Mucosa of rectum (tissue), 2 donors: Measurements from ENCODE around the gene LRRC39.
"Not testable (repeated sequence)": the region's sequence is repeated elsewhere in the genome, so short reads cannot be mapped to it uniquely, and the experiment has no call there.

Experiments
- H3K27ac ChIP-seq, 2 donors: one replicate each; pipeline ENCODE4 v1.7.0; 2013; ENCODE audit warnings: inconsistent platforms in 2 of 2, low read depth in 2 of 2, low read length in 2 of 2
- H3K27me3 ChIP-seq, 2 donors: one replicate each; pipeline ENCODE4 v1.7.0; 2013; ENCODE audit warnings: low read length in 2 of 2; ENCODE audit not compliant: control insufficient read depth in 2 of 2, insufficient read depth in 2 of 2
- H3K36me3 ChIP-seq, 2 donors: one replicate each; pipeline ENCODE4 v1.7.0; 2013; ENCODE audit warnings: low read length in 2 of 2; ENCODE audit not compliant: control insufficient read depth in 2 of 2, insufficient read depth in 2 of 2
- H3K4me1 ChIP-seq, 2 donors: one replicate each; pipeline ENCODE4 v1.7.0; 2013; ENCODE audit warnings: low read length in 2 of 2, mild to moderate bottlenecking in 1 of 2; ENCODE audit not compliant: control insufficient read depth in 2 of 2, insufficient read depth in 2 of 2
- H3K4me3 ChIP-seq, 2 donors: one replicate each; pipeline ENCODE4 v1.7.0; 2013; ENCODE audit warnings: low read length in 2 of 2
- H3K9ac ChIP-seq, 2 donors: one replicate each; pipeline ENCODE4 v1.7.0; 2013; ENCODE audit warnings: low read length in 2 of 2, low read depth in 1 of 2, mild to moderate bottlenecking in 1 of 2
- H3K9me3 ChIP-seq, 2 donors: one replicate each; pipeline ENCODE4 v1.7.0; 2013; ENCODE audit warnings: low read length in 2 of 2; ENCODE audit not compliant: control insufficient read depth in 2 of 2
- donor health status: healthy.
- donor health status: Normal muscosa, but diverticular disease.

The LRRC39 gene

GRCh38 chr1:100178091-100178490, at the start of gene LRRC39:
Gene LRRC39, minus strand, starts transcription at chr1:100178256. Its CDS starts 9,740 bp downstream, at chr1:100168516.
- H3K27ac ChIP-seq, result no peak within 1 kb of the TSS
- H3K4me3 ChIP-seq, result no peak within 1 kb of the TSS
- H3K4me1 ChIP-seq, result no peaks in the 10 kb centered on the region
- H3K27me3 ChIP-seq, result no peaks in the 10 kb centered on the region
- H3K9ac ChIP-seq, result no peak within 1 kb of the TSS
- H3K9me3 ChIP-seq, result no peaks in the 10 kb centered on the region
- no peaks in the 10 kb centered on the region for H3K36me3 ChIP-seq

DNA sequence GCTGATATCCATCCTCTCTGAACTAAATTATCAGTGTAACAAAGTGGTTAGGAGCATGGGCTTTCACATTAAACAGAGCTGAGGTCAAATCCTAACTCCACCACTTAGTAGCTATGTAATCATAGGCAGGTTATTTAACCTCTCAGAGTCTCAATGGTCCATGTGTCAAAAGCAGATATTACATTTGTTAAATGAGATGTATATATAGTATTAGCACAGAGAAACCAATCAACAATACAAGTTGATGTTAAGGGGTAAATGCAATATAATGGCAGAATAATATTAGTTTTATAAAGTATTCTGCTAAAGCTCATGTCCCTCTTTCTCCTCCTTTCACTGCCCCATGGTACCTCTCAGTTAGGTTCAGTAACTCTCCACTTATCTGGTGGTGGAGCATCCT, 44.4 kb upstream of the LRRC39 start:
- Histone ChIP-seq H3K9ac (no peak overlapping the region), H3K27me3 (no peaks in the 10 kb centered on the region), H3K9me3 (no peaks in the 10 kb centered on the region), H3K4me3 (no peak overlapping the region), H3K4me1 (no peaks in the 10 kb centered on the region), H3K27ac (no peak overlapping the region), H3K36me3 (peaks cover 7 to 9% of the 10 kb centered on the region in 2 donors)

DNA sequence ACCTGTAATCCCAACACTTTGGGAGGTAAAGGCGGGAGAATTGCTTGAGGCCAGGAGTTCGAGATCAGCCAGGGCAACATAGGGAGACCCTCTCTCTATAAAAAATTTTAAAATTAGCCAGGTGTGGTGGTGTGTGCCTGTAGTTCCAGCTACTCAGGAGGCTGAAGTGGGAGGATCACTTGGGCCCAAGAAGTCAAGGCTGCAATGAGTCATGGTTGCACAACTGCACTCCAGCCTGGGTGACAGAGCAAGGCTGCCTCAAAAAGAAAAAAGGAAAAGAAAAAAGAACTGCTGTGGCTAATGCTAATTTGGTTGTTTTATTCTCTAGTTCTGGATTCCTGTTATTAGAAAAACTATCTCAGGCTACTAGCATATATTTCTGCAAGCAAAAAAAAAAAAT, 41.8 kb upstream of the LRRC39 start:
- Histone ChIP-seq H3K4me3 (no peak overlapping the region), H3K27me3 (no peaks in the 10 kb centered on the region), H3K36me3 (peaks cover 0 to 12% of the 10 kb centered on the region in 2 donors), H3K27ac (no peak overlapping the region), H3K9me3 (no peaks in the 10 kb centered on the region), H3K4me1 (no peaks in the 10 kb centered on the region), H3K9ac (no peak overlapping the region)

DNA sequence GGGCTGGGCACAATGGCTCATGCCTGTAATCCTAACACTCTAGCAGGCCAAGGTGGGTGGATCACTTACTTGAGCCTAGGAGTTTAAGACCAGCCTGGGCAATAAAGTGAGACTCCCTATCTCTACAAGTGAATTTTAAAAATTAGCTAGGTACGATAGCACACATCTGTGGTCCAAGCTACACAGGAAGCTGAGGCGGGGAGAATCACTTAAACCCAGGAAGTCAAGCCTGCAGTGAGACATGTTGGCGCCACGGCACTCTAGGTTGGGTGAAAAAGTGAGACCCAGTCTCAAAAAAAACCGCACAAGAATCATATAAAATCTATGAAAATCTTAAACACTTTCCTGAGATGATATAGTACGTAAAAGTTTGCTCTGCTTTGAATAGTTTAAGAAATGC, 41.4 kb upstream of the LRRC39 start:
- H3K27ac ChIP-seq, result no peak overlapping the region
- no peaks in the 10 kb centered on the region for H3K27me3 ChIP-seq
- H3K4me3 ChIP-seq, result no peak overlapping the region
- H3K9ac ChIP-seq, result no peak overlapping the region
- no peaks in the 10 kb centered on the region for H3K4me1 ChIP-seq
- peaks cover 0 to 17% of the 10 kb centered on the region in 2 donors for H3K36me3 ChIP-seq
- no peaks in the 10 kb centered on the region for H3K9me3 ChIP-seq

GRCh38 chr1:100217834-100218233, 39.8 kb upstream of the LRRC39 start:
- H3K27ac ChIP-seq, result no peak overlapping the region
- no peak overlapping the region for H3K4me3 ChIP-seq
- H3K36me3 ChIP-seq, result peaks cover 4 to 26% of the 10 kb centered on the region in 2 donors
- no peaks in the 10 kb centered on the region for H3K4me1 ChIP-seq
- no peaks in the 10 kb centered on the region for H3K9me3 ChIP-seq
- no peaks in the 10 kb centered on the region for H3K27me3 ChIP-seq
- H3K9ac ChIP-seq, result no peak overlapping the region

DNA sequence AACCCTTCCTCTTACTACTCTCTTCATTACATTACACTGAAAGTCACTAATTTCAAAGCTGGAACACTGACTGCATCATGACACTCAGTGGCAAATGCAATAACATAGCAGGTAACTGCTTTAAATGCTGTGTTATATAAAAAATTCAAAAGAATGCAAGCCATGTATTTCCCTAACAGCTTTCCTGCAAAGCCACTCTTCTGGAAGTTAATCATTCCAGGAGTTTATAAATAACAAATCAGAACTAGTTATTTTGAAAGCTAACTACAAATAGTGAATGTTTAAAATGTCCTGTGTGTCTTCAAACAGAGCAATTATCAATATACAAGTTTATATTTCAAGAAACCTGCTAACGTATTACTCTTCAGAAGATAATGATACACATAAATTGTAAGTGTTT, 37.0 kb upstream of the LRRC39 start:
- no peaks in the 10 kb centered on the region for H3K9me3 ChIP-seq

GRCh38 chr1:100213141-100213540, 35.1 kb upstream of the LRRC39 start:
- Histone ChIP-seq H3K4me1 (no peaks in the 10 kb centered on the region), H3K27ac (no peak overlapping the region), H3K9ac (no peak overlapping the region), H3K9me3 (no peaks in the 10 kb centered on the region), H3K4me3 (no peak overlapping the region), H3K36me3 (peaks cover 8 to 37% of the 10 kb centered on the region in 2 donors), H3K27me3 (no peaks in the 10 kb centered on the region)

More for the DNA sequence above, 37.0 kb upstream of the LRRC39 start:
- Histone ChIP-seq H3K27me3 (no peaks in the 10 kb centered on the region), H3K4me3 (no peak overlapping the region), H3K4me1 (no peaks in the 10 kb centered on the region), H3K27ac (no peak overlapping the region), H3K9ac (no peak overlapping the region), H3K36me3 (peaks cover 8 to 39% of the 10 kb centered on the region in 2 donors)

DNA sequence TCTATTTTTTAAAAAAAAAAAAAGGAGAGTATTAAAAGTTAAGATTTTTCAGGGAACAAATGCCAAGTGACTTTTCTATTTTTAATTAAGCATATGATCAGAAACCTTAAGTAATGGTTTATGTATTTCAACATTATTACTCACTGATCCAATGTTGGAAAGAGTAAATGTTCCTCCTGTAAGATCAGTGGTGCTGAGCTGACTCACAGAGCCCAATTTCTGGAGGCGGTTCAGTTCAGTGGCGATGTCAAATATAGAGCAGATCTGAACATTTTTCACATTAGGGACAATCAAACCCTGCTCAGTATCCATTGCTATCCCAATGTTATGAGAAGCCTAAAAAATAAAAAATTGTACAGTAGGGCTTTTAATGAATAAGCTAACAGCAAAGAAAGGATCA, 28.2 kb upstream of the LRRC39 start:
- no peak overlapping the region for H3K9ac ChIP-seq
- H3K4me1 ChIP-seq, result no peaks in the 10 kb centered on the region
- H3K9me3 ChIP-seq, result no peaks in the 10 kb centered on the region
- no peaks in the 10 kb centered on the region for H3K27me3 ChIP-seq
- H3K4me3 ChIP-seq, result no peak overlapping the region
- peaks cover 10 to 18% of the 10 kb centered on the region in 2 donors for H3K36me3 ChIP-seq
- no peak overlapping the region for H3K27ac ChIP-seq

GRCh38 chr1:100205593-100205992, 27.5 kb upstream of the LRRC39 start:
- H3K4me1 ChIP-seq, H3K27me3 ChIP-seq, H3K9me3 ChIP-seq, H3K9ac ChIP-seq, H3K27ac ChIP-seq, H3K4me3 ChIP-seq: not testable (repeated sequence)
- H3K36me3 ChIP-seq, result peaks cover 7 to 14% of the 10 kb centered on the region in 2 donors

DNA sequence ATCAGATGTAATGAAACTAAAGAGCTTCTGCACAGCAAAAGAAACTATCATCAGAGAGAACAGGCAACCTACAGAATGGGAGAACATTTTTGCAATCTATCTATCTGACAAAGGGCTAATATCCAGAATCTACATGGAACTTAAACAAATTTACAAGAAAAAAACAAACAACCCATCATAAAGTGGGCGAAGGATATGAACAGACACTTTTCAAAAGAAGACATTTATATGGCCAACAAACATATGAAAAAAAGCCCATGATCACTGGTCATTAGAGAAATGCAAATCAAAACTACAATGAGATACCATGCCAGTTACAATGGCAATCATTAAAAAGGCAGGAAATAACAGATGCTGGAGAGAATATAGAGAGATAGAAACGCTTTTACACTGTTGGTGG, 27.0 kb upstream of the LRRC39 start:
- not testable (repeated sequence) for H3K9me3 ChIP-seq, H3K4me3 ChIP-seq, H3K27ac ChIP-seq, H3K4me1 ChIP-seq, H3K9ac ChIP-seq, H3K27me3 ChIP-seq
- H3K36me3 ChIP-seq, result peaks cover 7 to 15% of the 10 kb centered on the region in 2 donors

DNA sequence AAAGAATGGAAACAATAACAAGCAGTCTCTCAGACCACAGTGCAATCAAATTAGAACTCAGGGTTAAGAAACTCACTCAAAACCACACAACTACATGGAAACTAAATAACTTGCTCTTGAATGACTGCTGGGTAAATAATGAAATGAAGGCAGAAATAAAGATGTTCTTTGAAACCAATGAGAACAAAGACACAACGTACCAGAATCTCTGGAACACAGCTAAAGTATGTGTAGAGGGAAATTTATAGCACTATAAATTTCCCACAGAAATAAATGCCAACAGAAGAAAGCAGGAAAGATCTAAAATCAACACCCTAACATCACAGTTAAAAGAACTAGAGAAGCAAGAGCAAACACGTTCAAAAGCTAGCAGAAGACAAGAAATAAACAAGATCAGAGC, 24.6 kb upstream of the LRRC39 start:
- H3K27ac ChIP-seq, H3K27me3 ChIP-seq, H3K9me3 ChIP-seq, H3K9ac ChIP-seq, H3K4me1 ChIP-seq, H3K4me3 ChIP-seq: not testable (repeated sequence)
- H3K36me3 ChIP-seq, result peaks cover 15 to 25% of the 10 kb centered on the region in 2 donors
